SK-N-SH (cell line): ENCODE results near the gene BABAM2. TPM values are rescaled to one million over a fixed set of nuclear protein-coding genes. Genes with fewer than 3 reads are reported as not detected.

Experiments
- CTCF ChIA-PET: fragments of 300-600, 350-600 bp; formaldehyde crosslinking; extraction: SDS; loops from one replicate; lab custom pipeline; 2021; lab: Yijun Ruan, JAX
- POLR2A ChIA-PET: fragments of 350-600 bp; sonication (Branson Sonifier 250); formaldehyde crosslinking; extraction: SDS; loops from one replicate; lab custom pipeline; 2020; ENCODE audit warnings: antibody characterized with exemption, inconsistent platforms; lab: Yijun Ruan, JAX
- DNase-seq: peaks from one replicate; pipeline ENCODE4 v3.0.0; 2012
- H2AFZ ChIP-seq: fragments of 200-600 bp; sonication (generic); 2 replicates; pipeline ENCODE4 v1.8.1; 2016; ENCODE audit warnings: antibody characterized with exemption, mild to moderate bottlenecking, low read depth
- H3F3A ChIP-seq: fragments of 200-600 bp; sonication (generic); replicated peaks from 2 replicates; pipeline ENCODE3; 2016; ENCODE audit warnings: antibody characterized with exemption, mild to moderate bottlenecking; ENCODE audit not compliant: insufficient read depth
- H3K27ac ChIP-seq, 2 experiments: fragments of 200-500 bp in 1 of 2; fragments of 200-600 bp in 1 of 2; sonication (Bioruptor generic) in 1 of 2; sonication (generic), shearing (Covaris generic) in 1 of 2; 2 replicates each; pipeline versions ENCODE4 v1.5.1 to v1.6.1; 2014 to 2016; ENCODE audit warnings: low read depth in 2 of 2, inconsistent platforms in 1 of 2, low read length in 1 of 2, mild to moderate bottlenecking in 1 of 2, mixed read lengths in 1 of 2
- H3K27me3 ChIP-seq: fragments of 200-600 bp; sonication (generic), shearing (Covaris generic); 2 replicates; pipeline ENCODE4 v1.6.1; 2016; ENCODE audit warnings: mixed run types; ENCODE audit not compliant: insufficient read depth
- H3K36me3 ChIP-seq, 2 experiments: fragments of 200-500 bp in 1 of 2; fragments of 200-600 bp in 1 of 2; sonication (Bioruptor generic) in 1 of 2; sonication (generic) in 1 of 2; replicated peaks in 1 of 2; 2 replicates each; pipeline versions ENCODE3 to v1.5.1; 2014 to 2016; ENCODE audit warnings: low read length in 1 of 2, mild to moderate bottlenecking in 1 of 2; ENCODE audit not compliant: insufficient read depth in 2 of 2, control insufficient read depth in 1 of 2
- H3K4me1 ChIP-seq, 2 experiments: fragments of 200-500 bp in 1 of 2; fragments of 200-600 bp in 1 of 2; sonication (Bioruptor generic) in 1 of 2; sonication (generic), shearing (Covaris generic) in 1 of 2; 2 replicates each; pipeline versions ENCODE4 v1.5.1 to v1.6.1; 2014 to 2016; ENCODE audit warnings: low read depth in 1 of 2, low read length in 1 of 2, mixed run types in 1 of 2; ENCODE audit not compliant: insufficient read depth in 2 of 2, control insufficient read depth in 1 of 2
- H3K4me2 ChIP-seq: fragments of 200-600 bp; sonication (generic), shearing (Covaris generic); 2 replicates; pipeline ENCODE4 v1.6.1; 2017; ENCODE audit warnings: mixed run types
- H3K4me3 ChIP-seq, 2 experiments: fragments of 200-500 bp in 1 of 2; fragments of 200-600 bp in 1 of 2; sonication (Bioruptor generic) in 1 of 2; sonication (generic), shearing (Covaris generic) in 1 of 2; 2 replicates each; pipeline versions ENCODE4 v1.5.1 to v1.8.1; 2014 to 2016; ENCODE audit warnings: low read depth in 2 of 2, inconsistent platforms in 1 of 2, low read length in 1 of 2, mild to moderate bottlenecking in 1 of 2, mixed read lengths in 1 of 2, moderate library complexity in 1 of 2
- H3K79me2 ChIP-seq: fragments of 200-600 bp; sonication (generic); 2 replicates; pipeline ENCODE4 v1.8.1; 2017; ENCODE audit warnings: mild to moderate bottlenecking; ENCODE audit not compliant: insufficient read depth
- H3K9ac ChIP-seq: fragments of 200-600 bp; sonication (generic); 2 replicates; pipeline ENCODE4 v1.6.1; 2017; ENCODE audit warnings: mixed run types
- H3K9me2 ChIP-seq: fragments of 200-600 bp; sonication (generic); 2 replicates; pipeline ENCODE4 v1.6.1; 2017; ENCODE audit warnings: mixed run types
- H3K9me3 ChIP-seq: fragments of 200-600 bp; sonication (generic); 2 replicates; pipeline ENCODE4 v1.6.1; 2017; ENCODE audit warnings: mixed run types, mild to moderate bottlenecking, moderate library complexity
- H4K20me1 ChIP-seq: fragments of 200-600 bp; sonication (generic); 2 replicates; pipeline ENCODE4 v1.6.1; 2017; ENCODE audit warnings: mild to moderate bottlenecking, mixed run types; ENCODE audit not compliant: insufficient read depth
- FOSL2 ChIP-seq: IDR thresholded peaks from 2 replicates; pipeline ENCODE4 v1.4.0; 2012; ENCODE audit warnings: low read depth, mild to moderate bottlenecking, moderate library complexity, borderline replicate concordance
- FOXM1 ChIP-seq: IDR thresholded peaks from 2 replicates; pipeline ENCODE4 v1.4.0; 2012; ENCODE audit warnings: low read depth, mild to moderate bottlenecking
- GATA2 ChIP-seq: sonication (generic); formaldehyde crosslinking; IDR thresholded peaks from 2 replicates; pipeline ENCODE4 v1.5.0; 2020; ENCODE audit warnings: mild to moderate bottlenecking, missing genetic modification reagents
- RCOR1 ChIP-seq: fragments of 150-350 bp; IDR thresholded peaks from 2 replicates; pipeline ENCODE4 v1.6.1; 2017; ENCODE audit warnings: antibody characterized with exemption, low read length
- REST ChIP-seq: IDR thresholded peaks from 2 replicates; pipeline ENCODE4 v1.6.1; 2012; ENCODE audit warnings: mild to moderate bottlenecking, low read depth, low read length, moderate library complexity
- RXRA ChIP-seq: IDR thresholded peaks from 2 replicates; pipeline ENCODE4 v1.4.0; 2012; ENCODE audit warnings: low read depth, mild to moderate bottlenecking, borderline replicate concordance
- TAF1 ChIP-seq: IDR thresholded peaks from 2 replicates; pipeline ENCODE4 v1.6.1; 2012; ENCODE audit warnings: low read depth, mild to moderate bottlenecking, low read length, moderate library complexity, borderline replicate concordance
- USF1 ChIP-seq: IDR thresholded peaks from 2 replicates; pipeline ENCODE4 v1.4.0; 2012; ENCODE audit warnings: low read depth, borderline replicate concordance
- ZBTB33 ChIP-seq: IDR thresholded peaks from 2 replicates; pipeline ENCODE4 v1.4.0; 2012; ENCODE audit warnings: low read depth, borderline replicate concordance
- polyA plus RNA-seq, 3 experiments: library from polyadenylated mRNA; depleted of rRNA; stranded (reverse); fragments of >200 nt; gene quantifications; 2 replicates each; pipeline ENCODE4 v1.2.3, GENCODE V29; 2012
- TF ChIP-seq, protein P1 (sequence below): IDR thresholded peaks from 2 replicates; pipeline ENCODE4 v1.4.0; 2012; ENCODE audit warnings: low read depth
- TF ChIP-seq, protein P2 (sequence below): fragments of 150-350 bp; IDR thresholded peaks from 2 replicates; pipeline ENCODE4 v1.6.1; 2016; ENCODE audit warnings: mild to moderate bottlenecking, low read depth, low read length

Gene BABAM2
- polyA plus RNA-seq, 1 of the 3 experiments (the other 2 are of a cell fraction), result 34.0 TPM

DNA sequence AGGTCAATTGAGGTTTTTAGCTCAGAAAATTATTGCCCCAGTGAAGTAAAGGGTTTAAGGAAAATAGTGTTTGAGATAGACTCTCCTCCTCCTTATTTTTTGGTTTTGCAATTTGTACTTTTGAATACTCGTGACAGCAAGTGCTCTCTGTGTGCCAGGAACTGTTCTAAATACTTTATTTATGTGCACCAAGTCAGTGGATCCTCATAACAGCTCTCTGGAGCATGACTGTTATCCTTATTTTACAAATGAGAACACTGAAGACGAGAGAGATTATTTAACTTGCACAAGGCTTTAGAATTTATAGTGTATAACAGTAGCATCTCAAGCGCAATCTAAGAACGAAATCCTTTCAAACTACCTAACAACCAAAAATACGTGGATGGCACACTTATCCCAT is 24.7 kb downstream of the BABAM2 start (continued):
- TF ChIP-seq REST, result no peak
- no peak for TF ChIP-seq TAF1
- TF ChIP-seq, protein P1, sequence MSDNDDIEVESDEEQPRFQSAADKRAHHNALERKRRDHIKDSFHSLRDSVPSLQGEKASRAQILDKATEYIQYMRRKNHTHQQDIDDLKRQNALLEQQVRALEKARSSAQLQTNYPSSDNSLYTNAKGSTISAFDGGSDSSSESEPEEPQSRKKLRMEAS, result no peak
- no peak for TF ChIP-seq RXRA
- TF ChIP-seq, protein P2, sequence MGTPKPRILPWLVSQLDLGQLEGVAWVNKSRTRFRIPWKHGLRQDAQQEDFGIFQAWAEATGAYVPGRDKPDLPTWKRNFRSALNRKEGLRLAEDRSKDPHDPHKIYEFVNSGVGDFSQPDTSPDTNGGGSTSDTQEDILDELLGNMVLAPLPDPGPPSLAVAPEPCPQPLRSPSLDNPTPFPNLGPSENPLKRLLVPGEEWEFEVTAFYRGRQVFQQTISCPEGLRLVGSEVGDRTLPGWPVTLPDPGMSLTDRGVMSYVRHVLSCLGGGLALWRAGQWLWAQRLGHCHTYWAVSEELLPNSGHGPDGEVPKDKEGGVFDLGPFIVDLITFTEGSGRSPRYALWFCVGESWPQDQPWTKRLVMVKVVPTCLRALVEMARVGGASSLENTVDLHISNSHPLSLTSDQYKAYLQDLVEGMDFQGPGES, result no peak

DNA sequence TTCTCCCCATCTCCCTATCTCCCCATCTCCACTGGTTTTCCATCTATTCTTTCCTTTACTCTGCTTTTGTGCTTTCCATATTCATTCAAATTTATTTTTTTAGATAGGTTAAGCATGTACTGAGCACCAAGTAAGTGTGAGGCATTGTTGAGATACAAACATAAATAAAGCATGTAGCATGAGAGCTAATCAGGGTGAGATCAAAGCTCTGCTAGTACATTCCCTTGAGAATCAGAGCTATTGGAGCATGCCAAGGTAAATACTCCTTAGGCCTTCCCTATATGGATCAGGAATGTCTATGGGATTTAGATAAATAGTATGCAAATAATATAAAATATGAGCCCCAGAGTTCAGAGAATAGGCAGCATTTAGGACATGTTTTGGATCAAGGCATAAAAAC is 25.3 kb downstream of the BABAM2 start:
- no peaks in the 10 kb centered on the region for H3K27me3 ChIP-seq
- no peak overlapping the region for H3K9ac ChIP-seq
- no peak overlapping the region for H3K27ac ChIP-seq
- H3F3A ChIP-seq, result peaks cover 13% of the 10 kb centered on the region
- TF ChIP-seq USF1 (no peak), RXRA (no peak), RCOR1 (no peak), ZBTB33 (no peak), FOXM1 (no peak), GATA2 (CRISPR knock-in tag) (no peak), TAF1 (no peak), FOSL2 (no peak)
- H3K4me3 ChIP-seq, result no peak overlapping the region
- no peaks in the 10 kb centered on the region for H3K79me2 ChIP-seq
- ChIA-PET POLR2A (no interaction called here), CTCF (interaction anchor here (1.4 kb wide), 1 partner anchor 43 kb away, joined by 5 read pairs; no protein-coding TSS in a partner anchor)
- no peak overlapping the region for H3K4me2 ChIP-seq
- no peaks in the 10 kb centered on the region for H3K36me3 ChIP-seq
- no peak overlapping the region for H2AFZ ChIP-seq
- no peaks in the 10 kb centered on the region for H3K9me2 ChIP-seq
- DNase-seq, result no peak
- H3K4me1 ChIP-seq, result peaks cover 6 to 22% of the 10 kb centered on the region in 2 experiments; a peak in 3 of 4 replicates
- H4K20me1 ChIP-seq, result no peaks in the 10 kb centered on the region
- H3K9me3 ChIP-seq, result no peaks in the 10 kb centered on the region
